Body of pancreas (tissue), 4 donors: ENCODE measurements around the gene SALL3.

Experiments
- CTCF ChIP-seq, 7 experiments: fragments of 450-650 bp in 4 of 7; fragments of 200-600 bp in 3 of 7; sonication (generic) in 3 of 7; IDR thresholded peaks; one replicate each; pipeline ENCODE4 v1.5.1; 2016 to 2019; ENCODE audit warnings: antibody characterized with exemption in 7 of 7
- POLR2A ChIP-seq, 3 donors: fragments of 450-650 bp; IDR thresholded peaks; one replicate each; pipeline ENCODE4 v1.6.1; 2016; ENCODE audit warnings: antibody characterized with exemption in 3 of 3, mild to moderate bottlenecking in 2 of 3

GRCh38 chr18:79000997-79001396, 21.4 kb downstream of the SALL3 start:
- TF ChIP-seq CTCF (IDR thresholded peaks at IDR 0.05): no peak
- TF ChIP-seq POLR2A (IDR thresholded peaks at IDR 0.05): no peak
